Iris pigment epithelial cell (primary cell): ENCODE measurements around the gene NFKBIL1.

Experiments
- DNase-seq: peaks from one replicate; pipeline ENCODE4 v3.0.0-alpha.2; 2011; ENCODE audit warnings: low read depth

NFKBIL1 gene

DNA sequence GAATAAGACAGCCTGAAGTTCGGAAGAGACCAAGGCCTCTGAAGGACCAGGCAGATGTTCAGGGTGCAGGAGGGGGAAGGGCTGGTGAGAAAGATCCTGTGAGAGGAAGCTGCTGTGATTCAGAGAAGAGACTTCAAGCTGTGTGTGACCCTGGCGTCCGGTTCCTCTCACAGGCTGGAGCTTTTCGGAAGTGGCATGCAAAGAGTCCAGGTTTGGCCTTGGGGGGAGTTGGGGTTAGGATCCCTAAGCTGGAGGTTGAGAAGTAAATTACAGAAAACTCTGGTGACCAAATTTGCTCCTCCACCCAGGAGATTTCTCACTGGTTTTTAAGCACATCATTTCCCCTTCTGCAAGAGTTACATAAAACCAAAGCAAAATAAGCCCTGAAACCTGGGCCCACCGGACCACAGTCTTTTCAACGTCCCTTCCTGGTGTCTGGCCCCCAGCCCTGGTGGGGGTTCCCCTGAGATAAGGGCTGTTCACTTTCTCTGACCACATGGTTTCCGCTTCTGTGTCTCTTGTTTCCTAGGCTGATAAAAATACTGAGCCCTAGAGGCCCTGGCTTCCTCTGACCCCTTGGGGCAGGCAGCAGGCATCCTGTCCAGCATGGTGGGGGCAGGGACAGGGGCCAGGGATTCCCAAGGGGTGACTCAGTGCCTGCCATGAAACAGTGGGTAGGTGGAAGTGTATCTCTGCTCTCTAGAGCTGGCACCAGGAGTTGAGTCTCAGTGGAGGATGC lies 12.7 kb downstream of the NFKBIL1 start:
- DNase-seq = peak; percentile 52

- DNase-seq = no peak
Observed at GRCh38 chr6:31560697-31561058, 13.3 kb downstream of the NFKBIL1 start.

GRCh38 chr6:31567531-31568370 lies 20.3 kb downstream of the NFKBIL1 start:
- DNase-seq = no peak

DNA sequence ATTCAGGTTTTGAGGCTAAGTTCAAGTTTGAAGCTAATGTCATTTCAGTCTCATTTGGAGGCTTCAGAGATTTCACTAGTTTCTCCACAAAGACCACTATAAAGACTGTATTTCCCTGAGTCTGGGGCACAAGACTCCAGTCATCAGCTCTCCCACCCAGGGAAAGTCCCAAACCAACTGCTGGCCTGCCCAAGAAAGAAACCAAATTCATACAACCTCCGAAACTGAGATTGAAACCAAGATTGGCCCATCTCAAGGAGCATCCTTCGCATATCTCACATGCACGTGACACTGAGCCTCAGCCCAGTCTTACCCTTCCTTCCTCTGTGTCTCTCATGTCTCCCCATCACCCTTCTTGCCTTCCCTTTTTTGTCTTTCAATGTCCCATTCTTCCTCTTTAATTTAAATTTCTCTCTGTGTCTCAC lies 21.1 kb downstream of the NFKBIL1 start:
- no peak for DNase-seq

GRCh38 chr6:31569861-31570536 lies 22.6 kb downstream of the NFKBIL1 start:
- DNase-seq = no peak

DNA sequence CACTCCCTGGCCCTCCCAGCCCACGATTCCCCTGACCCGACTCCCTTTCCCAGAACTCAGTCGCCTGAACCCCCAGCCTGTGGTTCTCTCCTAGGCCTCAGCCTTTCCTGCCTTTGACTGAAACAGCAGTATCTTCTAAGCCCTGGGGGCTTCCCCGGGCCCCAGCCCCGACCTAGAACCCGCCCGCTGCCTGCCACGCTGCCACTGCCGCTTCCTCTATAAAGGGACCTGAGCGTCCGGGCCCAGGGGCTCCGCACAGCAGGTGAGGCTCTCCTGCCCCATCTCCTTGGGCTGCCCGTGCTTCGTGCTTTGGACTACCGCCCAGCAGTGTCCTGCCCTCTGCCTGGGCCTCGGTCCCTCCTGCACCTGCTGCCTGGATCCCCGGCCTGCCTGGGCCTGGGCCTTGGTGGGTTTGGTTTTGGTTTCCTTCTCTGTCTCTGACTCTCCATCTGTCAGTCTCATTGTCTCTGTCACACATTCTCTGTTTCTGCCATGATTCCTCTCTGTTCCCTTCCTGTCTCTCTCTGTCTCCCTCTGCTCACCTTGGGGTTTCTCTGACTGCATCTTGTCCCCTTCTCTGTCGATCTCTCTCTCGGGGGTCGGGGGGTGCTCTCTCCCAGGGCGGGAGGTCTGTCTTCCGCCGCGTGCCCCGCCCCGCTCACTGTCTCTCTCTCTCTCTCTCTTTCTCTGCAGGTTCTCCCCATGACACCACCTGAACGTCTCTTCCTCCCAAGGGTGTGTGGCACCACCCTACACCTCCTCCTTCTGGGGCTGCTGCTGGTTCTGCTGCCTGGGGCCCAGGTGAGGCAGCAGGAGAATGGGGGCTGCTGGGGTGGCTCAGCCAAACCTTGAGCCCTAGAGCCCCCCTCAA lies 24.9 kb downstream of the NFKBIL1 start, which contains the start of gene LTA:
Gene LTA, plus strand, starts transcription at position 249 of the 871 bp plus-strand sequence. Its CDS starts 454 bp downstream, at position 703.
- DNase-seq = no peak

- no peak for DNase-seq
Observed at GRCh38 chr6:31573239-31574105, 26.1 kb downstream of the NFKBIL1 start.

DNA sequence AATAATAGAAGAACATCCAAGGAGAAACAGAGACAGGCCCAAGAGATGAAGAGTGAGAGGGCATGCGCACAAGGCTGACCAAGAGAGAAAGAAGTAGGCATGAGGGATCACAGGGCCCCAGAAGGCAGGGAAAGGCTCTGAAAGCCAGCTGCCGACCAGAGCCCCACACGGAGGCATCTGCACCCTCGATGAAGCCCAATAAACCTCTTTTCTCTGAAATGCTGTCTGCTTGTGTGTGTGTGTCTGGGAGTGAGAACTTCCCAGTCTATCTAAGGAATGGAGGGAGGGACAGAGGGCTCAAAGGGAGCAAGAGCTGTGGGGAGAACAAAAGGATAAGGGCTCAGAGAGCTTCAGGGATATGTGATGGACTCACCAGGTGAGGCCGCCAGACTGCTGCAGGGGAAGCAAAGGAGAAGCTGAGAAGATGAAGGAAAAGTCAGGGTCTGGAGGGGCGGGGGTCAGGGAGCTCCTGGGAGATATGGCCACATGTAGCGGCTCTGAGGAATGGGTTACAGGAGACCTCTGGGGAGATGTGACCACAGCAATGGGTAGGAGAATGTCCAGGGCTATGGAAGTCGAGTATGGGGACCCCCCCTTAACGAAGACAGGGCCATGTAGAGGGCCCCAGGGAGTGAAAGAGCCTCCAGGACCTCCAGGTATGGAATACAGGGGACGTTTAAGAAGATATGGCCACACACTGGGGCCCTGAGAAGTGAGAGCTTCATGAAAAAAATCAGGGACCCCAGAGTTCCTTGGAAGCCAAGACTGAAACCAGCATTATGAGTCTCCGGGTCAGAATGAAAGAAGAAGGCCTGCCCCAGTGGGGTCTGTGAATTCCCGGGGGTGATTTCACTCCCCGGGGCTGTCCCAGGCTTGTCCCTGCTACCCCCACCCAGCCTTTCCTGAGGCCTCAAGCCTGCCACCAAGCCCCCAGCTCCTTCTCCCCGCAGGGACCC lies 27.0 kb downstream of the NFKBIL1 start:
- no peak for DNase-seq

DNA sequence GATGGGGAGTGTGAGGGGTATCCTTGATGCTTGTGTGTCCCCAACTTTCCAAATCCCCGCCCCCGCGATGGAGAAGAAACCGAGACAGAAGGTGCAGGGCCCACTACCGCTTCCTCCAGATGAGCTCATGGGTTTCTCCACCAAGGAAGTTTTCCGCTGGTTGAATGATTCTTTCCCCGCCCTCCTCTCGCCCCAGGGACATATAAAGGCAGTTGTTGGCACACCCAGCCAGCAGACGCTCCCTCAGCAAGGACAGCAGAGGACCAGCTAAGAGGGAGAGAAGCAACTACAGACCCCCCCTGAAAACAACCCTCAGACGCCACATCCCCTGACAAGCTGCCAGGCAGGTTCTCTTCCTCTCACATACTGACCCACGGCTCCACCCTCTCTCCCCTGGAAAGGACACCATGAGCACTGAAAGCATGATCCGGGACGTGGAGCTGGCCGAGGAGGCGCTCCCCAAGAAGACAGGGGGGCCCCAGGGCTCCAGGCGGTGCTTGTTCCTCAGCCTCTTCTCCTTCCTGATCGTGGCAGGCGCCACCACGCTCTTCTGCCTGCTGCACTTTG lies 28.0 kb downstream of the NFKBIL1 start, which contains the start of gene TNF:
Gene TNF, plus strand, starts transcription at position 231 of the 567 bp plus-strand sequence. Its CDS starts 177 bp downstream, at position 408.
- no peak for DNase-seq

GRCh38 chr6:31575952-31576685 lies 28.7 kb downstream of the NFKBIL1 start:
- DNase-seq = no peak

DNA sequence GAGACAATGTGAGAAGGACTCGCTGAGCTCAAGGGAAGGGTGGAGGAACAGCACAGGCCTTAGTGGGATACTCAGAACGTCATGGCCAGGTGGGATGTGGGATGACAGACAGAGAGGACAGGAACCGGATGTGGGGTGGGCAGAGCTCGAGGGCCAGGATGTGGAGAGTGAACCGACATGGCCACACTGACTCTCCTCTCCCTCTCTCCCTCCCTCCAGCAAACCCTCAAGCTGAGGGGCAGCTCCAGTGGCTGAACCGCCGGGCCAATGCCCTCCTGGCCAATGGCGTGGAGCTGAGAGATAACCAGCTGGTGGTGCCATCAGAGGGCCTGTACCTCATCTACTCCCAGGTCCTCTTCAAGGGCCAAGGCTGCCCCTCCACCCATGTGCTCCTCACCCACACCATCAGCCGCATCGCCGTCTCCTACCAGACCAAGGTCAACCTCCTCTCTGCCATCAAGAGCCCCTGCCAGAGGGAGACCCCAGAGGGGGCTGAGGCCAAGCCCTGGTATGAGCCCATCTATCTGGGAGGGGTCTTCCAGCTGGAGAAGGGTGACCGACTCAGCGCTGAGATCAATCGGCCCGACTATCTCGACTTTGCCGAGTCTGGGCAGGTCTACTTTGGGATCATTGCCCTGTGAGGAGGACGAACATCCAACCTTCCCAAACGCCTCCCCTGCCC lies 29.6 kb downstream of the NFKBIL1 start:
- no peak for DNase-seq

DNA sequence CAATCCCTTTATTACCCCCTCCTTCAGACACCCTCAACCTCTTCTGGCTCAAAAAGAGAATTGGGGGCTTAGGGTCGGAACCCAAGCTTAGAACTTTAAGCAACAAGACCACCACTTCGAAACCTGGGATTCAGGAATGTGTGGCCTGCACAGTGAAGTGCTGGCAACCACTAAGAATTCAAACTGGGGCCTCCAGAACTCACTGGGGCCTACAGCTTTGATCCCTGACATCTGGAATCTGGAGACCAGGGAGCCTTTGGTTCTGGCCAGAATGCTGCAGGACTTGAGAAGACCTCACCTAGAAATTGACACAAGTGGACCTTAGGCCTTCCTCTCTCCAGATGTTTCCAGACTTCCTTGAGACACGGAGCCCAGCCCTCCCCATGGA lies 30.2 kb downstream of the NFKBIL1 start:
- DNase-seq = no peak

- no peak for DNase-seq
Observed at GRCh38 chr6:31578184-31579118, 31.0 kb downstream of the NFKBIL1 start.

GRCh38 chr6:31579119-31579505 lies 31.7 kb downstream of the NFKBIL1 start:
- no peak for DNase-seq

DNA sequence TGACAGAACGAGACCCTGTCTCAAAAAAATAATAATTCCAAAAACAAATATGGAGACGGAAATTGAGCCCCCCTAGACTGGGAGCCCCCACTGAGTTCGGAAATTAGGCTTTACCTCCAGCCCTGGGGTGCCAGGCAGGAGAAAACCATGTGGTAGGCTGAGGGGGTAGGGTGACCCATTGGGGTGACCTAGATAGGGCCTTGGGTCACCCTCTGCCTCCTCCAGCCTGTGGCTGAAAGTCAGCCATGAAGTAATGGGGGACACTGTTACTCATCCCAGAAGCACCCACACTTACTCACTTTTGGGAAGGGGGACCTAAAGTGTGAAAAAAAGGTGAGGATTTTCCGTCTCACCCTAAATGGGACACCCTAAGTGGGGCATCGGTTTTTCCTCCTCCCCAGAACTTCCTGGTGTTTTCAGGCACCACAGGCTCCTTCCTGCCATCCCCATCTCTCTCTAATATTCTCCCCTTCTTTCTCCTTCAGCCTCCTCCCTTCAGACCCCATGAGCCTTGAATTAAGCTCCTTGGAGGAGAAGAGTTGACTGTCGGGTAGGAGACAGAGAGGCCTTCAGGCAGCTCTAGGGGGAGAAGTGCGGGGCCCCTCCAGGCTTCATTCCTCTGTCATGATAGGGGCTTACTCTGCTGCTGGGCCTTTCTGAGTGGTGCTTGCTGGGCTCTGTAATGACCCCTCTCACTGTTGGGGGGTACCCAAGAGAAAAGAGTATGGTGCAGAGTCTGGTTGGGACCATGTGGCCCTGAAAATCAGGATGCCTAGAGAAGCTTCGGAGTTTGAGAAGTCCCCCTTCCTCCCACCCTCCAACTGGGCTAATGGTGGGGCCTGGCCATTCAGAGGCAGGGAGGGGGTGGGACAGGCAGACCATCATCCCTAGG lies 32.4 kb downstream of the NFKBIL1 start:
- no peak for DNase-seq

- DNase-seq = no peak
Observed at GRCh38 chr6:31580438-31580740, 33.0 kb downstream of the NFKBIL1 start.
